BE2C (cell line): Measurements from ENCODE around the gene FAM228B.
"Not testable (repeated sequence)": the region's sequence is repeated elsewhere in the genome, so short reads cannot be mapped to it uniquely, and the experiment has no call there.

Experiments
- DNase-seq: peaks from one replicate; pipeline ENCODE4 v3.0.0-alpha.2; 2020
- H3K27me3 ChIP-seq: fragments of 250-450 bp; sonication (Bioruptor Pico); 2 replicates; pipeline ENCODE4 v1.5.1; 2020; ENCODE audit warnings: mild to moderate bottlenecking
- H3K36me3 ChIP-seq: fragments of 250-450 bp; sonication (Bioruptor Pico); 2 replicates; pipeline ENCODE4 v1.5.1; 2020; ENCODE audit warnings: mild to moderate bottlenecking
- H3K4me1 ChIP-seq: fragments of 250-450 bp; sonication (Bioruptor Pico); 2 replicates; pipeline ENCODE4 v1.5.1; 2020
- H3K4me3 ChIP-seq: 2 replicates; pipeline ENCODE4 v1.5.1; 2011; ENCODE audit warnings: low read depth, low read length
- H3K9me3 ChIP-seq: fragments of 250-450 bp; sonication (Bioruptor Pico); 2 replicates; pipeline ENCODE4 v1.5.1; 2020
- TF ChIP-seq, protein P1 (sequence below): IDR thresholded peaks from 2 replicates; pipeline ENCODE4 v1.5.1; 2012; ENCODE audit warnings: mild to moderate bottlenecking, low read depth, low read length

FAM228B gene

DNA sequence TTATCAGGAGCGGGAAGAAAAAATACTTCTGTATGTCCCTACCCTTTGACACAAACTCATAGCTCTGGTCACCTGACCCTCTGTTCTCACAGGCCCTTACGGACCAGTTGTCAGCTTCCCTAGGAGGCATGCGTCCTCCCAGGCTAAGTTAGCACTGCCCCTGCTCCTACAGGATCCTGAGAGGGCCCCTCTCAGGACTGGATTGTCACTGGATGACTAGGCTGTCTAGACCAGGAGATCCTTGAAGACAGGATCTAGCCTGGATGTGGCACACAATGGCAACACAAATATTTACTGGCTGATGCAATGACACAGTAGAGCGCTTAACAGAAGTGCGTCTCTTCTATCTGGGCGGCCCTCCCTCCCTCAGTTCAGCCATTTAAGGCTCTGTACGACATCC lies 59.2 kb downstream of the FAM228B start:
- no peak for DNase-seq
- TF ChIP-seq, protein P1, sequence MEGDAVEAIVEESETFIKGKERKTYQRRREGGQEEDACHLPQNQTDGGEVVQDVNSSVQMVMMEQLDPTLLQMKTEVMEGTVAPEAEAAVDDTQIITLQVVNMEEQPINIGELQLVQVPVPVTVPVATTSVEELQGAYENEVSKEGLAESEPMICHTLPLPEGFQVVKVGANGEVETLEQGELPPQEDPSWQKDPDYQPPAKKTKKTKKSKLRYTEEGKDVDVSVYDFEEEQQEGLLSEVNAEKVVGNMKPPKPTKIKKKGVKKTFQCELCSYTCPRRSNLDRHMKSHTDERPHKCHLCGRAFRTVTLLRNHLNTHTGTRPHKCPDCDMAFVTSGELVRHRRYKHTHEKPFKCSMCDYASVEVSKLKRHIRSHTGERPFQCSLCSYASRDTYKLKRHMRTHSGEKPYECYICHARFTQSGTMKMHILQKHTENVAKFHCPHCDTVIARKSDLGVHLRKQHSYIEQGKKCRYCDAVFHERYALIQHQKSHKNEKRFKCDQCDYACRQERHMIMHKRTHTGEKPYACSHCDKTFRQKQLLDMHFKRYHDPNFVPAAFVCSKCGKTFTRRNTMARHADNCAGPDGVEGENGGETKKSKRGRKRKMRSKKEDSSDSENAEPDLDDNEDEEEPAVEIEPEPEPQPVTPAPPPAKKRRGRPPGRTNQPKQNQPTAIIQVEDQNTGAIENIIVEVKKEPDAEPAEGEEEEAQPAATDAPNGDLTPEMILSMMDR, result no peak

DNA sequence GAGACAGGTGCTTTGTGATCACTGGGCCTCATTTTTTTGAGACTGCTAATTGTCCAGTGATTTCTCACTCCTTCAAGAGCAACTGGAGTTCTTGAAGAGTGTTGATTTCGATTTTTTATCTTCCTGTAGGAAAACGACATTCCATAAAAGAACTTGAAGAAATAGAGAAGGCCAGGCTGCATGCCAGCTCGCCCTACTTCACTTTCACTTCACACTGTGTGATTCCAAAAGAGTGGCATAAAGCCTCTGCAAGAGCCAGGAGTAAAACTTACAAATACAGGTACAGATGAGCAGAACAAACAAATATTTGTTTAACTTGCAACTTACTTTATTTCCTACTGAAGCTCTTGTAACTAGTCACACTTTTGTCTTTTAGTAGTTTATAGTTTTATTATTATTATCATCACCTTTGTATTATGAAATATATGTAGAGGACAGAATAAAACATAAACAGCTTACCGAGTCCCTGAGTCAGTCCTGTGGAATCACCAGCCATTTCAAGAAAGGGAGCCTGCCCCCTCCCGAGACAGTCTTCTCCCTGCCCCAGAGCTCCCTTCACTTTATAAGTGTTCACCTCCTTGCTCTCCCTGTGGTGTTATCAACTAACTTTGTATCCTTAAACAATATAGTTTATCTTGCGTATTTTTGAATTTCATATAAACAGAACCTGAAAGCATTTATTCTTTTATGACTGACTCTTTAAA lies 60.2 kb downstream of the FAM228B start:
- Histone ChIP-seq H3K9me3 (no peaks in the 10 kb centered on the region), H3K4me1 (no peaks in the 10 kb centered on the region), H3K4me3 (no peak overlapping the region), H3K27me3 (no peaks in the 10 kb centered on the region), H3K36me3 (no peaks in the 10 kb centered on the region)
- TF ChIP-seq, protein P1, result no peak
- DNase-seq, result no peak

More for the DNA sequence above, 59.2 kb downstream of the FAM228B start:
- H3K4me1 ChIP-seq, result no peaks in the 10 kb centered on the region
- no peaks in the 10 kb centered on the region for H3K27me3 ChIP-seq
- no peaks in the 10 kb centered on the region for H3K36me3 ChIP-seq
- no peaks in the 10 kb centered on the region for H3K9me3 ChIP-seq
- H3K4me3 ChIP-seq, result no peak overlapping the region

DNA sequence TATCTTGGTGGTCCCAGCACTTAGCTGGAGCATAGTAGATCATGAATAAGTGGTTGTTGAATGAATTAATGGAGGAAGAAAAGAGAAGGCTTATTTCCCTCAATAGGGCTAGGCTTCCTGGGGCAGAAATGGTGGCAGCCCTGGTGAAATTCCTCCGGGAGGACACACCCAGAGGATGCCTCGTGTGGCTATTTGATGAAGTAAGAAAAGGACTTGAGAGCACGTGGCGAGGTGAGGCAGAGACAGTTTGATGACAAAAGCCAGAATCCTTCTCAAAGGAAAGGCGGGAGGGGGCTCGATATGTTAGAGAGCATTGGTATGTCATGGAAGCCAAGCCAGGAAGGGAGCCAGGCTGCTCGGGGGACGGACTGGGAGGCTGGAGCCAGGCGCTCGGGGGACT lies 66.3 kb downstream of the FAM228B start:
- Histone ChIP-seq H3K4me1 (no peaks in the 10 kb centered on the region), H3K9me3 (no peaks in the 10 kb centered on the region), H3K27me3 (no peaks in the 10 kb centered on the region), H3K36me3 (no peaks in the 10 kb centered on the region), H3K4me3 (no peak overlapping the region)
- TF ChIP-seq, protein P1, result no peak
- no peak for DNase-seq

DNA sequence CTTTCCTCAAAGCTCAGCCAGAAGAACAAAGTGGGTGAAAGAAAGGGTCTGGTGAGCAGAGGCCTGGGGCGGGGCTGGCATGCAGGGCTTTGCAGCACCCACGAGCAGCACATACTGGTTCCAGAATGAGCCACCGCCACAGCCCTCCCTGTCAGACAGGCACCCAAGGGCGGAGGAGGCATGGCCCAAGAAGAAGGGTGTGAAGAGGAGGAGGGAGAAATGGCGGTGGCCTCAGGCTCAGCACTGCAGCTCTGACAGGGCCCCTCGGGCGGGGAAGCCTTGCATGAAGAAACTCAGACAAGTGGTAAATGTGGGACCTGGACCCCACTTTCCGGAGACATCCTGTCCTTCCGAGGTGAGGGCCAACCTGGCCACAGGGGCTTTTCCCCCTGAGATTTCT lies 67.2 kb downstream of the FAM228B start:
- Histone ChIP-seq H3K27me3 (no peaks in the 10 kb centered on the region), H3K9me3 (no peaks in the 10 kb centered on the region), H3K4me3 (no peak overlapping the region), H3K4me1 (no peaks in the 10 kb centered on the region), H3K36me3 (no peaks in the 10 kb centered on the region)
- DNase-seq, result no peak
- TF ChIP-seq, protein P1, result no peak

DNA sequence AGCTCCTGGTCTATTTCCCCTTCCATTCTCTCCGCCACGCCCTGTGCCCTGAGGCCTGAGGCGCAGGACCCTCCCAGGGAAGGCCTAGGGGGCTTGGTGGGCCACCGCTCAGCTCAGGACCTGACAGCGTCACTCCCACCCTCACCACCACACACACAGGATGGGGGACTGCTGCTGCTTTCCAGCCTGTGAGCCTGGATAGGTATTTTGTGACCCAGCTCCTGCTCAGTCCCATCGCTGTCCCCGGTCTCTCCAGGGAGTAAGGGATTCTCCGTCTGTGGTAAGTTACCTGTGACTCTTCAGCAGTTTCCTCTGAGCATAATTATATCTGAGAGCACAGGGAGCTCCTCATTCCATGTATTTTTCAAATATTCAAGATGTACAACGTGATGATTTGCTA lies 67.9 kb downstream of the FAM228B start:
- no peak for DNase-seq
- H3K27me3 ChIP-seq, result no peaks in the 10 kb centered on the region

DNA sequence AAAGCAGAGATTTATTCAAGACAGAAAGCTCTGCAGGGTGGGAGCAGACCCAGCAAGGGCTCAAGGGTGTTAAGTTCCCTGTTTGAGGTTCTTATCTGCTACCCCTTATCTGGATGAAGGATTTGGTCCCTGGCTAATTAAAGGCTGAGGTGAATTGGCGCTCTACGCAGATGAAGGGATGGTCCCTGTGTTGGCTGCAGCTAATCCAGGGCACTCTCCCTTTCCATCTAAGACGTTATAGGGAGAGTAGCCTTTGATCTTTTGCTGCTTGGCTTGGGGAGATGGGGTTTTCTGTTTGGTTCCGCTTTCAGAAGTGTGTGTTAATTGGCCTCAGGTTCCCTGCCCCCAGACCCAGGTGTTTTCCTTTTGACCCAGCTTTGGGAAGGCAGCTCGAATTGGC lies 68.6 kb downstream of the FAM228B start:
- Histone ChIP-seq H3K4me1 (no peaks in the 10 kb centered on the region), H3K9me3 (no peaks in the 10 kb centered on the region), H3K4me3 (no peak overlapping the region), H3K36me3 (no peaks in the 10 kb centered on the region), H3K27me3 (no peaks in the 10 kb centered on the region)
- TF ChIP-seq, protein P1, result no peak
- DNase-seq, result no peak

More for the DNA sequence above, 67.9 kb downstream of the FAM228B start:
- H3K36me3 ChIP-seq, result no peaks in the 10 kb centered on the region
- no peak overlapping the region for H3K4me3 ChIP-seq
- H3K4me1 ChIP-seq, result no peaks in the 10 kb centered on the region
- TF ChIP-seq, protein P1, result no peak
- no peaks in the 10 kb centered on the region for H3K9me3 ChIP-seq

DNA sequence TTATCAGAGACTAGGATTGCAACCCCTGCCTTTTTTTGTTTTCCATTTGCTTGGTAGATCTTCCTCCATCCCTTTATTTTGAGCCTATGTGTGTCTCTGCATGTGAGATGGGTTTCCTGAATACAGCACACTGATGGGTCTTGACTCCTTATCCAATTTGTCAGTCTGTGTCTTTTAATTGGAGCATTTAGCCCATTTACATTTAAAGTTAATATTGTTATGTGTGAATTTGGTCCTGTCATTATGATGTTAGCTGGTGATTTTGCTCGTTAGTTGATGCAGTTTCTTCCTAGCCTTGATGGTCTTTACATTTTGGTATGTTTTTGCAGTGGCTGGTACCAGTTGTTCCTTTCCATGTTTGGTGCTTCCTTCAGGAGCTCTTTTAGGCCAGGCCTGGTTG lies 73.9 kb downstream of the FAM228B start:
- H3K4me3 ChIP-seq, H3K9me3 ChIP-seq, H3K36me3 ChIP-seq, H3K4me1 ChIP-seq, DNase-seq, H3K27me3 ChIP-seq: not testable (repeated sequence)
